ENCODE data around the gene TMEM131.
"Not testable (repeated sequence)": the region's sequence is repeated elsewhere in the genome, so short reads cannot be mapped to it uniquely, and the experiment has no call there.

The TMEM131 gene

GRCh38 chr2:97880334-97880733 is 115.4 kb downstream of the TMEM131 start:
- no peaks in the 10 kb centered on the region for H3K27me3 ChIP-seq (ENCODE audit: control insufficient read depth, insufficient read depth, low read length)

GRCh38 chr2:97878865-97879264 is 116.9 kb downstream of the TMEM131 start:
- Histone ChIP-seq H3K27ac (ENCODE audit: low read depth, low read length) (no peak overlapping the region), H3K36me3 (ENCODE audit: control insufficient read depth, insufficient read depth, low read length) (no peaks in the 10 kb centered on the region), H3K9me3 (ENCODE audit: control insufficient read depth, insufficient read depth, low read length) (peaks cover 1% of the 10 kb centered on the region; the same call in 1 of the 2 replicates), H3K4me3 (ENCODE audit: low read depth, low read length) (no peak overlapping the region), H3K4me1 (ENCODE audit: control insufficient read depth, insufficient read depth, low read length) (no peaks in the 10 kb centered on the region), H3K9ac (ENCODE audit: low read depth, low read length) (no peak overlapping the region), H3K27me3 (ENCODE audit: control insufficient read depth, insufficient read depth, low read length) (no peaks in the 10 kb centered on the region)

More at GRCh38 chr2:97880334-97880733, 115.4 kb downstream of the TMEM131 start:
- Histone ChIP-seq H3K4me1 (ENCODE audit: control insufficient read depth, insufficient read depth, low read length) (no peaks in the 10 kb centered on the region), H3K36me3 (ENCODE audit: control insufficient read depth, insufficient read depth, low read length) (no peaks in the 10 kb centered on the region), H3K9ac (ENCODE audit: low read depth, low read length) (no peak overlapping the region), H3K4me3 (ENCODE audit: low read depth, low read length) (no peak overlapping the region), H3K9me3 (ENCODE audit: control insufficient read depth, insufficient read depth, low read length) (no peaks in the 10 kb centered on the region), H3K27ac (ENCODE audit: low read depth, low read length) (no peak overlapping the region)

GRCh38 chr2:97878317-97878716 is 117.4 kb downstream of the TMEM131 start:
- not testable (repeated sequence) for H3K36me3 ChIP-seq (ENCODE audit: control insufficient read depth, insufficient read depth, low read length); H3K9me3 ChIP-seq (ENCODE audit: control insufficient read depth, insufficient read depth, low read length); H3K4me3 ChIP-seq (ENCODE audit: low read depth, low read length); H3K9ac ChIP-seq (ENCODE audit: low read depth, low read length); H3K27ac ChIP-seq (ENCODE audit: low read depth, low read length); H3K4me1 ChIP-seq (ENCODE audit: control insufficient read depth, insufficient read depth, low read length); H3K27me3 ChIP-seq (ENCODE audit: control insufficient read depth, insufficient read depth, low read length)

- Histone ChIP-seq H3K4me3 (ENCODE audit: low read depth, low read length) (no peak overlapping the region), H3K9ac (ENCODE audit: low read depth, low read length) (no peak overlapping the region), H3K9me3 (ENCODE audit: control insufficient read depth, insufficient read depth, low read length) (peaks cover 11% of the 10 kb centered on the region), H3K27me3 (ENCODE audit: control insufficient read depth, insufficient read depth, low read length) (no peaks in the 10 kb centered on the region), H3K36me3 (ENCODE audit: control insufficient read depth, insufficient read depth, low read length) (no peaks in the 10 kb centered on the region), H3K4me1 (ENCODE audit: control insufficient read depth, insufficient read depth, low read length) (peaks cover 10% of the 10 kb centered on the region; the same call in 1 of the 2 replicates), H3K27ac (ENCODE audit: low read depth, low read length) (no peak overlapping the region)
These were observed 124.5 kb downstream of the TMEM131 start for GRCh38 chr2:97871096-97871780.

GRCh38 chr2:97870396-97870843 is 125.3 kb downstream of the TMEM131 start:
- peaks cover 11% of the 10 kb centered on the region for H3K9me3 ChIP-seq (ENCODE audit: control insufficient read depth, insufficient read depth, low read length)
- H3K9ac ChIP-seq (ENCODE audit: low read depth, low read length), result no peak overlapping the region
- H3K27ac ChIP-seq (ENCODE audit: low read depth, low read length), result no peak overlapping the region
- no peaks in the 10 kb centered on the region for H3K36me3 ChIP-seq (ENCODE audit: control insufficient read depth, insufficient read depth, low read length)
- no peaks in the 10 kb centered on the region for H3K27me3 ChIP-seq (ENCODE audit: control insufficient read depth, insufficient read depth, low read length)
- no peak overlapping the region for H3K4me3 ChIP-seq (ENCODE audit: low read depth, low read length)
- H3K4me1 ChIP-seq (ENCODE audit: control insufficient read depth, insufficient read depth, low read length), result peaks cover 10% of the 10 kb centered on the region; the same call in 1 of the 2 replicates

- Histone ChIP-seq H3K36me3 (ENCODE audit: control insufficient read depth, insufficient read depth, low read length) (no peaks in the 10 kb centered on the region), H3K27ac (ENCODE audit: low read depth, low read length) (peak overlapping the region; percentile 73), H3K4me3 (ENCODE audit: low read depth, low read length) (no peak overlapping the region), H3K27me3 (ENCODE audit: control insufficient read depth, insufficient read depth, low read length) (no peaks in the 10 kb centered on the region), H3K9ac (ENCODE audit: low read depth, low read length) (no peak overlapping the region), H3K9me3 (ENCODE audit: control insufficient read depth, insufficient read depth, low read length) (peaks cover 11% of the 10 kb centered on the region), H3K4me1 (ENCODE audit: control insufficient read depth, insufficient read depth, low read length) (peaks cover 10% of the 10 kb centered on the region; the same call in 1 of the 2 replicates)
These were observed 125.9 kb downstream of the TMEM131 start for GRCh38 chr2:97869722-97870346.

GRCh38 chr2:97868986-97869721 is 126.6 kb downstream of the TMEM131 start:
- Histone ChIP-seq H3K27ac (ENCODE audit: low read depth, low read length) (peak overlapping the region; percentile 73), H3K27me3 (ENCODE audit: control insufficient read depth, insufficient read depth, low read length) (no peaks in the 10 kb centered on the region), H3K9ac (ENCODE audit: low read depth, low read length) (no peak overlapping the region), H3K36me3 (ENCODE audit: control insufficient read depth, insufficient read depth, low read length) (no peaks in the 10 kb centered on the region), H3K9me3 (ENCODE audit: control insufficient read depth, insufficient read depth, low read length) (peaks cover 11% of the 10 kb centered on the region), H3K4me3 (ENCODE audit: low read depth, low read length) (no peak overlapping the region), H3K4me1 (ENCODE audit: control insufficient read depth, insufficient read depth, low read length) (peaks cover 10% of the 10 kb centered on the region; the same call in 1 of the 2 replicates)

GRCh38 chr2:97863829-97864228 is 131.9 kb downstream of the TMEM131 start:
- Histone ChIP-seq H3K4me1 (ENCODE audit: control insufficient read depth, insufficient read depth, low read length) (peaks cover 8% of the 10 kb centered on the region), H3K27me3 (ENCODE audit: control insufficient read depth, insufficient read depth, low read length) (no peaks in the 10 kb centered on the region), H3K9me3 (ENCODE audit: control insufficient read depth, insufficient read depth, low read length) (no peaks in the 10 kb centered on the region)

GRCh38 chr2:97861177-97861576 is 134.6 kb downstream of the TMEM131 start:
- Histone ChIP-seq H3K27me3 (ENCODE audit: control insufficient read depth, insufficient read depth, low read length) (no peaks in the 10 kb centered on the region), H3K4me1 (ENCODE audit: control insufficient read depth, insufficient read depth, low read length) (peaks cover 8% of the 10 kb centered on the region), H3K27ac (ENCODE audit: low read depth, low read length) (no peak overlapping the region), H3K9me3 (ENCODE audit: control insufficient read depth, insufficient read depth, low read length) (no peaks in the 10 kb centered on the region), H3K36me3 (ENCODE audit: control insufficient read depth, insufficient read depth, low read length) (no peaks in the 10 kb centered on the region), H3K4me3 (ENCODE audit: low read depth, low read length) (no peak overlapping the region), H3K9ac (ENCODE audit: low read depth, low read length) (no peak overlapping the region)

More at GRCh38 chr2:97863829-97864228, 131.9 kb downstream of the TMEM131 start:
- Histone ChIP-seq H3K9ac (ENCODE audit: low read depth, low read length) (no peak overlapping the region), H3K27ac (ENCODE audit: low read depth, low read length) (no peak overlapping the region), H3K36me3 (ENCODE audit: control insufficient read depth, insufficient read depth, low read length) (no peaks in the 10 kb centered on the region), H3K4me3 (ENCODE audit: low read depth, low read length) (no peak overlapping the region)

GRCh38 chr2:97858442-97858841 is 137.3 kb downstream of the TMEM131 start:
- Histone ChIP-seq H3K4me3 (ENCODE audit: low read depth, low read length) (no peak overlapping the region), H3K9ac (ENCODE audit: low read depth, low read length) (no peak overlapping the region), H3K4me1 (ENCODE audit: control insufficient read depth, insufficient read depth, low read length) (peaks cover 8% of the 10 kb centered on the region), H3K27me3 (ENCODE audit: control insufficient read depth, insufficient read depth, low read length) (no peaks in the 10 kb centered on the region), H3K36me3 (ENCODE audit: control insufficient read depth, insufficient read depth, low read length) (no peaks in the 10 kb centered on the region), H3K9me3 (ENCODE audit: control insufficient read depth, insufficient read depth, low read length) (no peaks in the 10 kb centered on the region), H3K27ac (ENCODE audit: low read depth, low read length) (no peak overlapping the region)

- no peaks in the 10 kb centered on the region for H3K9me3 ChIP-seq (ENCODE audit: control insufficient read depth, insufficient read depth, low read length)
- no peaks in the 10 kb centered on the region for H3K27me3 ChIP-seq (ENCODE audit: control insufficient read depth, insufficient read depth, low read length)
- H3K4me3 ChIP-seq (ENCODE audit: low read depth, low read length), result no peak overlapping the region
- H3K27ac ChIP-seq (ENCODE audit: low read depth, low read length), result no peak overlapping the region
- H3K9ac ChIP-seq (ENCODE audit: low read depth, low read length), result no peak overlapping the region
- H3K4me1 ChIP-seq (ENCODE audit: control insufficient read depth, insufficient read depth, low read length), result no peaks in the 10 kb centered on the region; the same call in 1 of the 2 replicates
- no peaks in the 10 kb centered on the region for H3K36me3 ChIP-seq (ENCODE audit: control insufficient read depth, insufficient read depth, low read length)
These were observed 138.2 kb downstream of the TMEM131 start for GRCh38 chr2:97857553-97857952.

All from HUES48 (cell line).